Germinal center (tissue), 1 donor: ENCODE data around the gene CCDC195.

Experiments
- DNase-seq: peaks from one replicate; pipeline ENCODE4 v3.0.0; 2012; ENCODE audit warnings: mixed read lengths, low spot score

The CCDC195 gene, protein sequence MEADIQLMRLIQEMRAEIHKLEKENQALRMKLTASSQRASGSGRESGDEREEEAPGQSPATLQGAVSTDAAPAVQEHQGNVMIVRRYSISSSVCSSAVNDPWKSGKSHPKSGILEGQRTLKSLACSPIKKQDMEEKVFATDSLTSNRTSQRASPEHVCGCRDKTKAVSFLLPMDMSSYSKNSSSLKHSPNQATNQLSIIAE

DNA sequence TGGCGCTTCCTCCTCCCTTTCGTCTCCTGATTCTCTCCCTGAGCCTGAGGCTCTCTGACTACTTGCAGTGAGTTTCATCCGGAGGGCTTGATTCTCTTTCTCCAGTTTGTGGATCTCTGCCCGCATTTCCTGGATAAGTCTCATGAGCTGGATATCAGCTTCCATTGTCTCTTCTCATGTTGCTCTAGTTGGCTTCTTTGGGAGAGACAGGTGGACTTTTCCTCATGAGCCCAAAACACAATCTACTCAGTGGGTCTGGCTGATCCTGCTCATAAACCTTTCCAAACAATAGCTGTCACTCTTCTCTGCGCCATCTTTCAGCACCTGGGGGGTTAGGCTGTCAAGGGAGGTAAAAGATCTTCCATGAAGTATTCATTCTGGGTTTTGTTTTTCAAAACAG lies at the start of gene CCDC195:
CCDC195 (minus strand) TSS at position 165 of the 400 bp plus-strand sequence; CDS start at position 165, 0 bp downstream.
- no peak for DNase-seq

DNA sequence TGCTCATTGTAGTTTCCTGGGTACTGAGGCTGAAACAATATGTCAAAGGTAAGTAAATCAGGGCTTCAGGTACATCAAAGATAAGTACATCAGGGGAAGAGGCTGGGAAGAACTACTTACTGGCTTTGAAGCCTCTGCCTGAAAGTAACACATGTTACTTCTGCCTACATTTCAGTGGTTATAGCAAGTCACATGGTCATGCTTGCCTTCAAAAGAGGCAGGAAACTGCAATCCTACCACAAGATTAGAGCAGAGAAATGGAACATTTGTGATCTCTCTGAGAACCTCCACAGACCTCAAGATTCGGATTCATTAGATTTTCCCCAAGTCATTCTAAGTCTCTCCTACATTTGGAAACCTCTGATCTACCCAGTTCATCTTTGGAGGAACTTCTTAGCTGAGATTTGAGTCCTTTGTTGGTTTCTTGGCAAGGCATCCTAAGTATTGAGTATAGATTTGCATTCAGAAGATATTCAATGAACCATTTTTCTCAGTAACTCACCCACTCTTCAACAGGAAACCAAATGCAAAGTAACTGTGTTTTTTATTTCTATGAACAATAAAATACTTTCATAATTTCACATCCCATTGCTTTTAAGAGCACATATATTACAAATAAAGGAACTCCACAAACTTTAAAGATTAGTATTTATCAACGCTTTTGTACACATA lies 48.5 kb upstream of the CCDC195 start:
- DNase-seq: peak; percentile 60

DNA sequence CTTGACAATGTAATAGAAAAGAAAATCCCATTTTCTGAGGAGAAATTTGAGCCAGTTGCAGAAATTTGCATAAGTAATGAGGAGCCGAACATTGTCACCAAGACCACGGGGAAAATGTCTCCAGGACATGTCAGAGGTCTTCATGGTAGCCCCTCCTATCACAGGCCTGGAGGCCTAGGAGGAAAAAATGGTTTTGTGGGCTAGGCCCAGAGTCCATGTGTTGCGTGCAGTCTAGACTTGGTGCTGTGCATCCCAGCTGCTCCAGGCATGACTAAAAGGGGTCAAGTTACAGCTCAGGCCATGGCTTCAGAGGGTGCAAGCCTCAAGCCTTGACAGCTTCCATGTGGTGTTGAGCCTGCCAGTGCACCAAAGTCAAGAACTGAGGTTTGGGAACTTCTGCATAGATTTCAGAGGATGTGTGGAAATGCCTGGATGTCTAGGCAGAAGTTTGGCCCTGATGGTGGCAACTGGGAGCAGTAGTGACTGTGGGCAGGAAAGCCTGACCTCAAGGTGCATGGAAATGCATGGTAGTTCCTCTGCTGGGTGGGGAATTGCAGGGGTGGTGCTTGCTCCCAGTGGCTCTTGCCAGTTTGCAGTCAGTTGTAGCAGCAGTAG lies 41.9 kb upstream of the CCDC195 start:
- no peak for DNase-seq

DNA sequence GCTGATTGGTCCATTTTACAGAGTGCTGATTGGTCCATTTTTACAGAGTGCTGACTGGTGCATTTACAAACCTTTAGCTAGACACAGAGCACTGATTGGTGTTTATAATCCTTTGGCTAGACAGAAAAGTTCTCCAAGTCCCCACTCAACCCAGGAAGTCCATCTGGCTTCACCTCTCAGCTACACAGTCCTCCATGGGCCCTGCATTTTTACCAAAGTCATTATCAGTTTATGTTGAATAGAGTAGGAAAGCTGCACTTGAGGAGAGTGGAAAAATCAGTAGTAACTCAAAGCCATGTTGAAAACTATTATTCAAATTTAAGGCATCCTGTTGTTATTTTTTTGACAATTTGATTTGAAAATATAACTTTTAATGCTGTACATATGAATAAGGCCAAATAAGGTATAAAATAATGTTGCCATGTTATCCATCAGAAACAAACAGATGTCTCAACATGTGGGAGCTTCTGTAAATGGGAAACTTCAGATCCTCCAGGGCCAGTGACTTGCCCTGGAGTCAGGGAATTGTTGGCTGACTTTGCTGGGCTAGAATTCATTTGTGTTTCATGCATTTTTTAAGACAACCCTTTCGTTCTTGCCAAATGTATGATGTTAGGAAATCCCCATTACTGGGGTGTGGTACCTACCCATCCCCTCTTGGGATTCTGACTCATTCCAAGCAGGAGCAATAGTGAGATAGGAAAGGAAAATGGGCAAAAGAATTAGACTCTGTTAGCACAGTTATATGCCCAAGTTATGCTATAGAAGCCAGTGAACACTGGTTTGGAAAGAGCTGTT lies 37.8 kb upstream of the CCDC195 start:
- no peak for DNase-seq

DNA sequence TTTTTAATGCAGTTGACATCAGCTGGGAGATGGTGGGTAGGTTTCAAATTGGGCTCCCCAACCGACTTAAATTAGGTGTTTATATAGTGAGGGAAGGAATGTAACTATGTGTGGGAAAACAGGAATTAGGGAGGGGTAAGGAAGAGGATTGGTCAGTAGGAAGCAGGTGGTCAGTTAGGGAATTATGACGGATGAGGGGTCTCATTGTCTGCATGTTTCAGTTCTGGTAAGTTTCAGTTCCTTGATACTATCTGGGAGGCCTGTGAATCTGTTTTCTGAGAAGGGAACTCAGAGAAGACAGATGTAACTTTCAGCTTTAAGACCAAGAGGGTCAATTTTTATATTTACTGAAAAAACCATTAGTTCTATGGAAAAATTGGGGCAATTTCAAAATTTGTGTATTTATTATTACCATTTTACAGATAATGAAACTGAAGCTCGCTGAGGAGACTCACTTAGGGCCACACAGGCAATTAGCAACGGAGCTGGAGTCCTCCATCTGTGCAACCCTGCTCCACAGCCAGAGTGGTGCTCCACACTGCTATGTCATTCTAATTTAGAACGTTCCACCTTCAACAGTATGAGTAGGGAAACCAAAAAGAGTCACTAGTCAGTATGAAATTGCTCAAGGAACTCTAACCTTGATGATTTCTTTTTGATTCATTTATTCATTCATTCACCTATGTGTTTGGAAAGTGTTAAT lies 36.0 kb upstream of the CCDC195 start:
- DNase-seq: peak; percentile 19

DNA sequence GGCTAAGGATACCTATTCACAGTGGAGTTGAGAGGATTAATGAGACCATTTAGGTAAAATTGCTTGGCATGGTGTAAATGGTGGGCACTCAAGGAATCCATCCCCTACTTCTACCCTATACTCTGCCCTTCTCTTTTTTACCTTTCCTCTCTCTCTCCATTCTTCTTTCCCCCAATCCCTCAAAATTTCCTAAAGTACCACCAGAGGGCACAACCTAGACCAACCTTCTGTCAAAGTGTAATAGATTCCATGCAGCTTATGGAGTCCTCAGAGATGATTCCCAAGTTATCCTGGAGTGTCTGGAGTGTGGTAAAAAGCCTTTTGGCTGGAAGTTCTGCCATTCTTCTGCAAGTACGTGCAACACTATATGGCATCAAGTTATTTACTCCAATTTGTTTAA lies 33.0 kb upstream of the CCDC195 start:
- DNase-seq: no peak

DNA sequence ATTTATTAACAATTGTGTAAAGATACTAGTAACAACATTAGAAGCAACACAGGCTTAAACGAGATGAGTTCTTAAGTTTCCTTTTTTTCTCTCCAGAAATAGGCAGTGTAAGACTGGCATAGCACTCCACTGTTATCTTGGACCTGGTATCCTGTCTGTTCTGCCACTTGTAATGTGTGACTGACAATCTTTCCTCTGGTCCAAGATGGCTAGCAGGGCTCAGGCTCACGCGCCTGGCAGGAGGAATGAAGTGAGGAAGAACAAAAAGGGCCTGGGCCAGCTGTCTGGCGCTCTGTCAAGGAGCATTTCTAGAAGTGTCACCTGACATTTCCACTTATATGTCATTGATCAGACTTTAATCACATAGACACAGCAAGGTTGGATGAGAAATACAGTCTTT lies 31.6 kb upstream of the CCDC195 start:
- DNase-seq: no peak

DNA sequence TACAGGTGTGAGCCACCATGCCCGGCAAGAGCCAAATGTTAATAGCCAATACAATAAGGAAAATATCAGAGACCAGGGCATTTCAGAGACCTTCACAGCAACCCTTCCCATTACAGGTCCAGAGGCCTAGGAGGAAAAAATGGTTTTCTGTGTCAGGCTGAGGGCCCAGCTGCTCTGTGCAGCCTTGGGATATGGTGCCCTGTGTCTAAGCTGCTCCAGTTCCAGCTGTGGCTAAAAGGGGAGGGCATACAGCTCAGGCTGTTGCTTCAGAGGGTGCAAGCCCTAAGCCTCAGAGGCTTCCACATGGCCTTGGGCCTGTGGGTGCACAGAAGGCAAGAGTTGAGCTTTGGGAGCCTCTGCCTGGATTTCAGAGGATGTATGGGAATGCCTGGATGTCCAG lies 20.1 kb upstream of the CCDC195 start:
- no peak for DNase-seq

DNA sequence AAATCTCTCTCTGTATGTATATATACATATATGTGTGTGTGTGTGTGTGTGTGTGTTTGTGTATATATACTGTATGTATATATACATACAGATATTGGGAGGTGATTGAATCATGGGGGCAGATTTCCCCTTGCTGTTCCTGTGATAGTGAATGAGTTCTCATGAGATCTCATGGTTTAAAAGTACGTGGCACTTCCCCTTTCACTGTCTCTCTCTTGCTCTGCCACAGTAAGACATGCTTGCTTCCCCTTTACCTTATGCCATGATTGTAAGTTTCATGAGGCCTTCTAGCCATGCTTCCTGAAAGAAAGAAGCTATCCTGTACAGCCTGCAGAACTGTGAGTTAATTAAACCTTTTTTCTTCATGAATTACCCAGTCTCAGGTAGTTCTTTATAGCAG lies 18.8 kb upstream of the CCDC195 start:
- DNase-seq: no peak

DNA sequence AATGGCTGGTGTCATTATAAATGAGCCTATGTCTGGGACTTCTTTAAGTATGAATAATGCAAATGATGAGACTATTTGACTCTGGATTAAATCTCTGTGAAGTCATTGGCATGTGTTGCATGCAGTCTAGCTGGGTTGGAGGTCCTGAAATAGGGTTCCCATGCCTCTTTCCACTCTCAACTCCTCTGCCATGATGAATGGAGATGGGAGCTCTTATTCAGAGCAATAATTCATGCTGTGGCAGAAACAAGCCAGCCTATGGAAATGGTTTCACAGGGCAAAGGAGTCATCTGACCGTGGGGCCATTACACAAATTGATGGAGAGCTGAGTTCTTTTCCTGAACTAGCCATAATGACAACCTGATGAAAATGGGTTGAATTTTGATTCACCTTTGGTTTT lies 15.5 kb upstream of the CCDC195 start:
- DNase-seq: no peak

DNA sequence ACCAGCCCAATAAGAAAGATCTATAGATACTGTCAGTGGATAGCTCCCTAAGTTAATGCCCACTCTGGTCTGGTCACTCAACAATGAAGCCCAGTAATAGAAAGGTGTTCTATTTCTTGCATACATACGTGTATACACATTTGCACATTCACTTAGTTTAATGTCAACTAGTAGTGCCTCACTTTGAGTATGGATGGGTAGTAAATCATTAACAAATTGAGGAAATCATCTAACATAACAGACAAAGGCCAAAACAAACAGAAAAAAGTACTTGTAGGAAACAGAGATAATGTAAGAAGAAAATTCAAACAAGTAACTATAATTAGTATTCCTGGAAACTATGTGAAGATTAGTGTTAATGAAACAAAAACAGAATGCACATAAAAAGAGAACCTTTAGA lies 13.3 kb upstream of the CCDC195 start:
- DNase-seq: no peak

DNA sequence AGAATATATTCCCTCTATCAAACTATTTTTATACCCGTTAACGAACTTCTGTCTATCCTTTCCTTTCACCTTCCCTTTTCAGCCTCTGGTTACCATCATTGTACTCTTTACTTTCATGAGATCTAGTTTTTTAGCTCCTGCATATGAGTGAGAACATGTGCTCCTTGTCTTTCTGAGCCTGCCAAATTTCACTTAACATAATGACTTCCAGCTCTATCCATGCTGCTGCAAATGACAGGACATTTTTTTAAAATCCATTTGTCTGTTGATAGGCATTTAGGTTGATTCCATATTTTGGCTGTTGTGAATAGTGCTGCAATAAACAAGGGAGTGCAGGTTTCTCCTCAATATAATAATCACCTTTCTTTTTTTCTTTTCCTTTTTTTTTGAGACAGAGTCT lies 8.2 kb upstream of the CCDC195 start:
- DNase-seq: no peak

DNA sequence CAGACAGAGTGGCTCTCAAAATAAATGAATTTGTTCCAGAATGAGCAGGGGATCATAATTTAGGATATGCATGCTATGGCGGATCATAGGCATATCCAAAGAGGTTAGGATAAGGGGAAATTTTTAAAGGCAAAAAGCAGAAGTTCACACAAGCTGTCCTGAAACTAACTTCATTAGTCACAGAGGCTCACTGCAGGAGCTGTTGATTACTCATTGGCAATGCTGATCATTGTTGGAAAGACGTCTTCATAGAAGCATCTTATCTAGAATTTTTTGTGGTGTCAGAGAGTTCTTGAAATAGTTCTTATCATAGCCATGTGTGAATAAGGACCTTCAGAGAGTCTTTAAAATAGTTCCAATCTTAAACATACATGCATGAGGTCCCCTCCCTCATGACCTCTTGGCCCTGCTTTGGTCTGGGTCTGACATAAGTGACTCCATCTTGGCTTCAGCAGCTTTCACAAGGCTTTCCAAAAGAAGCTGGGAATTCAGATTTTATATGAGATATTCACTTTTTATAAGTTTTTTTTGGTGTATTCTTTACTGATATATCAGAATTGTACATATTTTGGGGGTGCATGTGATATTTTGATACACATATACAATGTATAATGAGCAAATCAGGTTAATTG lies 7.5 kb upstream of the CCDC195 start:
- DNase-seq: no peak

DNA sequence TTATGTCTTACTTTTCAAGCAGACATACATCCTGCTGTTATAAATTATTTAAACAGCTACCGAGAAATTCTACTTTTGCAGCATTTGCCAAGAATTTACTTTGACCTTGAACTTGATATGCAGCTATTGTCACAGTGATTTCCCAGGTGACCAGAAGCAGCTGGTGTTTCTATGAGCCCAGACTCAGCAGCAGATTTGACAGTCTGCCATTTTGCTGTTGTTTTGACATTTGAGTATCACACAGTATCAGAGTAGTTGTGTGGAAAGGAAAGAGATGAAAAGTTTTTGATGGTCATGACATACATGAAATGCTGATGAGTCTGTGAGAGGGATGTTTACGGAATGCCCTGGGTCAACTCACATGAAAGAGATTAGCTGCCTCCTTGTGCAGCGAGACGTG lies 6.6 kb upstream of the CCDC195 start:
- no peak for DNase-seq

DNA sequence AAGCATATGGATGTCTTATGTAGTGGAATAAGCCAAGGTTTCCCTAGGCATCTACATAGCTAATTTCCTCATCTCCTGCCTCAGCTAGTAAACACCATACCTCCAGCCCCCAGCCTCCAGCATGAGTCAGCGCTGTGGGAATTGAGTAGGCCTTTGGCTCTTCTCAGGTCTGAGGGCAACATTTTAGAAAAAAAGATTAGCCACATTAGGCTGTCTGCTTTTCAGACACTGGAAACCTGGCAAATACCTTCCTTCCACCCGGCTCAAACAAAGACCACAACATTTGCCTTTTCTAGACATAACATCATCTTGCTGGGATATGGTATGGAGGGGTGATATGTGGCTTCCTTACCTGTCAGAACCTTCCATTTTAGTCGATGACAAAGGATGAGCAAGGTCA lies 6.1 kb upstream of the CCDC195 start:
- DNase-seq: no peak

DNA sequence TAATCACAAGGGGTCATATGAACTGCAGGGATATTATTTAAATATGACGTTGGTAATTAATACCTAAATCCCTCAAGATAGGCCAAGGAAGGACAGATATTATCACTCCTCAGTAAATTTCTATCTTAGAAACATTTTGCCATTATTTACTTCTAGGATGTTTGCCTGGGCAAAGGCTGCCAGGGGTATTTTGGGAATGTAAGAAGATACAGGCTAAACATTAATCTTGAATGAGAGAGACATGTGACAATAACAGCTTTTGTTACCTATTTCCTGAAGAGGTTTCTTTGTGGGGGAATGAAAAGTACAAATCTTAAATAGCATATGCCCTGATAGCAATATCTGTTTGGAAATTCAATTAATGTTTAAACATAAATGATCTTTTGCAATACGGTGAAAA lies 756 bp upstream of the CCDC195 start:
- no peak for DNase-seq

DNA sequence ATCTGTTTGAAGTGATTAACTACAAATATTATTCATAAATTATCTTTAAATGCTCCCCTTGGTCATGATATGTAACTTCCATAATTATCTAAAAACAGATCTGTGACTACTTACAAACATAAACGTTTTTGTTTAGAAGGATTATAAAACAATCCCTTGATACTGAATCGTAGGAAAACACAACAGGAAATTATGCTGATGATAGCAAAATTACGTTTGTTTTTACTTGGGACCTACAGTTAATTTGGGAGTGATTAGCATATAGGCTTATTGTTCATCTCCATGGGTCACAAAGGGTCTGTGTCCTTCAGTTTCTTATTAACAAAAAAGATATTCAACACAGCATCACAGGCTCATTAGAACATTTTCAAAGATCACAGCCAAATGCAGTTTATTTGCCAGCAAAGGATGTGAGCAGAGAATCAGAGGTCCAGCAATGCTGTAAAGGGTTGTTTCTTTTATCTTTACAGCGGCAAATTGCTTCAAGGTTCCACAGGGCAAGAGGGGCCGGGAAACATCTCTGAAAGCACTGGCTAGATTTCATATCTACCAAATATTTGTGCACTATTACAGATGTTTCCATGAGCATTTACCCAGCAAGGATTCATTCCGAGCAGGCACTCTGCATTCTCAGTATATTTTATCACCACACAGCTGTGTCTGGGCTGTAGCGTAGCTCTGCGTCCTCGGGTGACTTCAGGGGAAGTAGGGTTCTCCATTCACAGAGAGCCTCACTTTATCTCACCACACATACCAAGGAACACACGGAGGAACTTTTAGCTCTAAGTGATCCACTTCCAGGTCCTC lies 4.1 kb downstream of the CCDC195 start:
- DNase-seq: no peak

DNA sequence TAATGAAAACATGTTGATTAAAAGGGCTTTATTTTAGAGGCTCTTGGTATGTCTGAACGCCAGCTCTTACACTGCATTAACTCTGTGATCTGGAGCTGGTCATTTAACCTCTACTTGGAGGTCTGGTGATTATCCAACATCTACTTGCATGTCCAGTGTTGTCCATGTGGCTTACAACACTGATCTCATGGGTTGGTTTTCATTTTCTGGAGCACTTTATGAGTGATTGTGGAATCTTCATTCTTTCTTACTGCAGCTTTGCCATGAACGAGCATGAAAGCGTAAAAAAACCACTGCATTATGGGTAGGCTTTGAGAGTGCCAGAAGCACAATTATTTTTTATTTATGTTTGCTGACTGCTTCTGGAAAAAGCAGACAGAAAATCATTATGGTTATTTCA lies 4.8 kb downstream of the CCDC195 start:
- no peak for DNase-seq

DNA sequence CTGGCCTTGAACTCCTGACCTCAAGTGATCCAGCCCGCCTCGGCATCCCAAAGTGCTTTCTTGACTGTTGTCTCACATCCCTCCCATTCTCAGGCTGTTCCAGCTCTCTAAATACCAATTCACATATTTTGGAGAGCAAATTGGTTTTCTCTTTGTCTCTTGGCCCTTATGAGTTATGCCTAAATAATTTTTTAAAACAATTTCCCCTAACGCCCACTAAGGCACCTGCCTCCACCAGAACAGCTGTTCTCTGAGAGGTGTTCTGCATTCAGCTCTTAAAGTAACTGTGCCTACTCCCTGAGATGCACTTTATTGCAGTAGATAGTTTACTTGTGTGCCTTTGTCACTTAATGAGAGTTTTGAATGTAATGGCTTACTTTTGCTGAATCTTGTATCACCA lies 6.9 kb downstream of the CCDC195 start:
- DNase-seq: no peak

DNA sequence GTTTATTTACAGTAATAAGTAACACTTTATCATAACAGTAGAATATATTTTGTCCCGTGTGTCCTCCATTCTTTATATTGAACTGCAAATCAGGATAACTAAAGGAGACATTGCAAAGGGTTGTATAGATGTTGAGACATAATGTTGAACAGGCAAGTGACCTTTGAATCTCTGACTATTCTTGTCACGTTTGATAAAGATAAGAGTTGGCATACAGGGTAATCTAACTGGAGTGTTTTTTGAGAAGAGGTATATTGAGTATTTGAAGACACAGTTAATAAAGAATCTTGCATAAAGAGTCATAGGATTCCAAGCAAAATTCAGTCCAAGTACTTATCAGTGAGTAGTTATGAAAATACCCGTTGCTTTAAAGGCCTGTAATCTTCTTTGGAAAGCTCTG lies 21.7 kb downstream of the CCDC195 start:
- no peak for DNase-seq

DNA sequence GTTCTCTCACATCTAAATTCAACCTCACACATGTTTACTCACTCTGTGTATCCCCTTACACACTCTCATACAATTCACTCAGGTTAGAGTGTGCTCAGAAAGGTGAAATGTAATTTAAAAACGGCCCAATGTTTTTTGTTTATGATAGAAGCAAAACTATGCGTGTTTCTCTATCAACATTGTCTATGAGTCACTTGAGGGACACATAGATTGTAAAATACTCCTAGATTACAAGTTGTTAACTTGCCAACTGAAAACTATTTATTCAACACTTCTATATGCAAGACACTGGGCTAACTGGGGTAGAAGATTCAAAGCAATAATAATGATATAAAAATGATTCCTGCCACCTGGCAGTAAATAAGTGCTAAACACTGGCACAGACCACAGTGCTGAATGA lies 24.6 kb downstream of the CCDC195 start:
- no peak for DNase-seq
